Measurements from ENCODE around the gene SOS1. TPM values are rescaled to one million over a fixed set of nuclear protein-coding genes. Genes with fewer than 3 reads are reported as not detected.

Gene SOS1
- total RNA-seq, 2 donors from 2014 or later: 15.3 to 21.3 TPM

- H3K36me3 ChIP-seq: no peaks in the 10 kb centered on the region
- H3K27me3 ChIP-seq: no peaks in the 10 kb centered on the region
- no peak overlapping the region for H3K4me3 ChIP-seq
- TF ChIP-seq CTCF (IDR thresholded peaks at IDR 0.05): no peak
- peaks cover 0 to 8% of the 10 kb centered on the region in 2 donors for H3K4me1 ChIP-seq
- H3K27ac ChIP-seq: no peak overlapping the region
- DNase-seq (ENCODE audit: low spot score): no peak
- no peaks in the 10 kb centered on the region for H3K9me3 ChIP-seq
Measured at GRCh38 chr2:39127973-39128372, 7.1 kb upstream of the SOS1 start.

GRCh38 chr2:39124746-39125057 is 3.9 kb upstream of the SOS1 start:
- TF ChIP-seq CTCF (IDR thresholded peaks at IDR 0.05): peak in 1 of 2 donors; percentile 12
- Histone ChIP-seq H3K4me3 (peak overlapping the region; percentile 77), H3K36me3 (no peaks in the 10 kb centered on the region), H3K9me3 (no peaks in the 10 kb centered on the region), H3K27ac (peak overlapping the region; percentile 90 to 96), H3K4me1 (peaks cover 0 to 20% of the 10 kb centered on the region in 2 donors), H3K27me3 (no peaks in the 10 kb centered on the region)
- no peak for DNase-seq (ENCODE audit: low spot score)

- peak overlapping the region; percentile 77 for H3K4me3 ChIP-seq
- H3K36me3 ChIP-seq: no peaks in the 10 kb centered on the region
- DNase-seq (ENCODE audit: low spot score): peak; percentile 94
- no peaks in the 10 kb centered on the region for H3K9me3 ChIP-seq
- peak overlapping the region; percentile 90 to 96 for H3K27ac ChIP-seq
- peak; percentile 39 to 72 for TF ChIP-seq CTCF (IDR thresholded peaks at IDR 0.05)
- peaks cover 0 to 25% of the 10 kb centered on the region in 2 donors for H3K4me1 ChIP-seq
- no peaks in the 10 kb centered on the region for H3K27me3 ChIP-seq
Measured at GRCh38 chr2:39124000-39124745, 3.3 kb upstream of the SOS1 start.

- Histone ChIP-seq H3K27me3 (no peaks in the 10 kb centered on the region), H3K27ac (peak overlapping the region; percentile 90 to 96), H3K4me1 (peaks cover 0 to 31% of the 10 kb centered on the region in 2 donors), H3K9me3 (no peaks in the 10 kb centered on the region), H3K36me3 (no peaks in the 10 kb centered on the region), H3K4me3 (peak overlapping the region; percentile 77)
- no peak for TF ChIP-seq CTCF (IDR thresholded peaks at IDR 0.05)
- DNase-seq (ENCODE audit: low spot score): no peak
Measured at GRCh38 chr2:39123436-39123999, 2.7 kb upstream of the SOS1 start.

GRCh38 chr2:39121523-39122063 is 742 bp upstream of the SOS1 start:
- DNase-seq (ENCODE audit: low spot score): no peak
- no peak for TF ChIP-seq CTCF (IDR thresholded peaks at IDR 0.05)
- Histone ChIP-seq H3K9me3 (no peaks in the 10 kb centered on the region), H3K27ac (peak overlapping the region; percentile 94 to 96), H3K4me1 (peaks cover 0 to 45% of the 10 kb centered on the region in 2 donors), H3K4me3 (peak overlapping the region; percentile 86 to 87), H3K36me3 (no peaks in the 10 kb centered on the region), H3K27me3 (no peaks in the 10 kb centered on the region)
